CD14-positive monocyte (primary cell): Measurements from ENCODE around the gene C2. TPM values are rescaled to one million over a fixed set of nuclear protein-coding genes. Genes with fewer than 3 reads are reported as not detected.

Experiments used
- DNase-seq, 3 donors: peaks; one replicate each; pipeline ENCODE4 v3.0.0-alpha.2; 2011 to 2022
- H2AFZ ChIP-seq: 2 replicates; pipeline ENCODE4 v1.6.0; 2012; ENCODE audit warnings: mild to moderate bottlenecking, low read depth, low read length, inconsistent platforms; ENCODE audit not compliant: insufficient read depth, poor library complexity, severe bottlenecking
- H3K27ac ChIP-seq, 2 donors: 1 replicate in 1 of 2; 2 replicates in 1 of 2; pipeline ENCODE4 v1.5.1; 2012 to 2013; ENCODE audit warnings: low read length in 2 of 2, control low read depth in 1 of 2, inconsistent platforms in 1 of 2, low read depth in 1 of 2, mild to moderate bottlenecking in 1 of 2
- H3K27me3 ChIP-seq, 2 donors: one replicate each; pipeline versions ENCODE4 v1.6.0 to v1.6.1; 2011 to 2013; ENCODE audit warnings: low read length in 2 of 2; ENCODE audit not compliant: control insufficient read depth in 2 of 2, insufficient read depth in 2 of 2
- H3K36me3 ChIP-seq, 2 donors: replicated peaks in 1 of 2; 1 replicate in 1 of 2; 2 replicates in 1 of 2; pipeline versions ENCODE4 v1.5.1 to v1.6.1; 2012 to 2013; ENCODE audit warnings: low read length in 2 of 2, control low read depth in 1 of 2, inconsistent platforms in 1 of 2, mild to moderate bottlenecking in 1 of 2; ENCODE audit not compliant: insufficient read depth in 2 of 2, control insufficient read depth in 1 of 2
- H3K4me1 ChIP-seq, 2 donors: 1 replicate in 1 of 2; 2 replicates in 1 of 2; pipeline versions ENCODE4 v1.5.1 to v1.6.1; 2012 to 2013; ENCODE audit warnings: low read length in 2 of 2, control low read depth in 1 of 2, inconsistent platforms in 1 of 2, mild to moderate bottlenecking in 1 of 2, moderate library complexity in 1 of 2; ENCODE audit not compliant: insufficient read depth in 2 of 2, control insufficient read depth in 1 of 2
- H3K4me2 ChIP-seq: replicated peaks from 2 replicates; pipeline ENCODE3; 2012; ENCODE audit warnings: low read length, moderate library complexity, mild to moderate bottlenecking; ENCODE audit not compliant: poor library complexity, severe bottlenecking; ENCODE audit errors: extremely low read depth
- H3K4me3 ChIP-seq, 3 experiments: fragments of 200-600 bp in 1 of 3; sonication (generic) in 1 of 3; replicated peaks in 1 of 3; 1 replicate in 2 of 3; 2 replicates in 1 of 3; pipeline ENCODE4 v1.5.1; 2011 to 2013; ENCODE audit warnings: low read length in 3 of 3, mild to moderate bottlenecking in 3 of 3, control low read depth in 2 of 3, low read depth in 2 of 3, inconsistent platforms in 1 of 3, moderate library complexity in 1 of 3
- H3K79me2 ChIP-seq: 2 replicates; pipeline ENCODE4 v1.6.0; 2012; ENCODE audit warnings: mild to moderate bottlenecking, control low read depth, inconsistent platforms, low read length, moderate library complexity; ENCODE audit not compliant: insufficient read depth
- H3K9ac ChIP-seq: 2 replicates; pipeline ENCODE4 v1.6.0; 2017; ENCODE audit warnings: low read length, mild to moderate bottlenecking; ENCODE audit not compliant: insufficient read depth, poor library complexity, severe bottlenecking
- H3K9me3 ChIP-seq, 2 donors: replicated peaks in 1 of 2; 1 replicate in 1 of 2; 2 replicates in 1 of 2; pipeline versions ENCODE4 v1.5.1 to v1.6.1; 2012 to 2013; ENCODE audit warnings: low read length in 2 of 2, control low read depth in 1 of 2; ENCODE audit not compliant: control insufficient read depth in 1 of 2, insufficient read depth in 1 of 2
- H4K20me1 ChIP-seq: 2 replicates; pipeline ENCODE4 v1.6.0; 2012; ENCODE audit warnings: mild to moderate bottlenecking, low read length, control low read depth, moderate library complexity; ENCODE audit not compliant: insufficient read depth
- H3K27ac Mint-ChIP-seq, 7 donors: one replicate each; pipeline ENCODE4 v1.8.0; 2020; ENCODE audit warnings: mild to moderate bottlenecking in 7 of 7, mixed read lengths in 7 of 7, moderate library complexity in 6 of 7, inconsistent platforms in 2 of 7
- H3K27me3 Mint-ChIP-seq, 3 donors: one replicate each; pipeline ENCODE4 v1.8.0; 2021 to 2022; ENCODE audit warnings: low read depth in 3 of 3, mild to moderate bottlenecking in 3 of 3, mixed read lengths in 3 of 3, moderate library complexity in 3 of 3, inconsistent platforms in 1 of 3
- H3K36me3 Mint-ChIP-seq, 2 donors: one replicate each; pipeline ENCODE4 v1.8.0; 2020; ENCODE audit warnings: mixed read lengths in 2 of 2, inconsistent platforms in 1 of 2, mild to moderate bottlenecking in 1 of 2
- H3K4me1 Mint-ChIP-seq: one replicate; pipeline ENCODE4 v1.8.0; 2020; ENCODE audit warnings: mild to moderate bottlenecking, mixed read lengths
- H3K4me3 Mint-ChIP-seq, 2 donors: one replicate each; pipeline ENCODE4 v1.8.0; 2020; ENCODE audit warnings: mild to moderate bottlenecking in 2 of 2, mixed read lengths in 2 of 2, moderate library complexity in 1 of 2
- H3K9me3 Mint-ChIP-seq, 7 donors: one replicate each; pipeline ENCODE4 v1.8.0; 2020 to 2022; ENCODE audit warnings: mixed read lengths in 7 of 7, mild to moderate bottlenecking in 6 of 7, moderate library complexity in 6 of 7, inconsistent platforms in 2 of 7
- WGBS: methylation state at CpG from one replicate; pipeline ENCODE4 v1.1.5; 2013; ENCODE audit warnings: missing lambda C conversion rate; ENCODE audit not compliant: insufficient coverage; 5-methylcytosine and 5-hydroxymethylcytosine counted together
- intact Hi-C, 2 donors: fragments of 100-400 bp; cut with micrococcal nuclease; formaldehyde crosslinking; loops; one replicate each; pipeline versions ENCODE4 v1.15.0 to v1.15.1; 2023
- polyA plus RNA-seq, 3 donors: library from polyadenylated mRNA; depleted of rRNA in 1 of 3; unstranded in 2 of 3; stranded (reverse) in 1 of 3; fragments of 300-500 nt in 2 of 3; fragments of >200 nt in 1 of 3; fragmentation: Illumina TruSeq in 2 of 3; gene quantifications; 1 replicate in 2 of 3; 2 replicates in 1 of 3; pipeline ENCODE4 v1.2.3, GENCODE V29; 2012 to 2021
- TF ChIP-seq, protein P1 (sequence below): fragments of 200-600 bp; IDR thresholded peaks from one replicate; pipeline ENCODE4 v1.8.0; 2022; ENCODE audit warnings: antibody characterized with exemption, mild to moderate bottlenecking

The C2 gene
- polyA plus RNA-seq, 3 donors: 5.4 to 7.2 (median 6.5) TPM

- Mint-ChIP-seq H3K9me3 (no peaks in the 10 kb centered on the region), H3K27ac (peak overlapping the region in 4 of 7 donors; percentile 13 to 85 (median 67)), H3K27me3 (no peaks in the 10 kb centered on the region), H3K4me1 (peaks cover 35% of the 10 kb centered on the region), H3K36me3 (peaks cover 18 to 28% of the 10 kb centered on the region in 2 donors), H3K4me3 (peak overlapping the region; percentile 72)
- H3K9me3 ChIP-seq: no peaks in the 10 kb centered on the region
- no peaks in the 10 kb centered on the region for H4K20me1 ChIP-seq
- H3K9ac ChIP-seq: peak overlapping the region; percentile 73
- peak overlapping the region; percentile 73 to 97 (median 73) for H3K4me3 ChIP-seq
- TF ChIP-seq, protein P1, sequence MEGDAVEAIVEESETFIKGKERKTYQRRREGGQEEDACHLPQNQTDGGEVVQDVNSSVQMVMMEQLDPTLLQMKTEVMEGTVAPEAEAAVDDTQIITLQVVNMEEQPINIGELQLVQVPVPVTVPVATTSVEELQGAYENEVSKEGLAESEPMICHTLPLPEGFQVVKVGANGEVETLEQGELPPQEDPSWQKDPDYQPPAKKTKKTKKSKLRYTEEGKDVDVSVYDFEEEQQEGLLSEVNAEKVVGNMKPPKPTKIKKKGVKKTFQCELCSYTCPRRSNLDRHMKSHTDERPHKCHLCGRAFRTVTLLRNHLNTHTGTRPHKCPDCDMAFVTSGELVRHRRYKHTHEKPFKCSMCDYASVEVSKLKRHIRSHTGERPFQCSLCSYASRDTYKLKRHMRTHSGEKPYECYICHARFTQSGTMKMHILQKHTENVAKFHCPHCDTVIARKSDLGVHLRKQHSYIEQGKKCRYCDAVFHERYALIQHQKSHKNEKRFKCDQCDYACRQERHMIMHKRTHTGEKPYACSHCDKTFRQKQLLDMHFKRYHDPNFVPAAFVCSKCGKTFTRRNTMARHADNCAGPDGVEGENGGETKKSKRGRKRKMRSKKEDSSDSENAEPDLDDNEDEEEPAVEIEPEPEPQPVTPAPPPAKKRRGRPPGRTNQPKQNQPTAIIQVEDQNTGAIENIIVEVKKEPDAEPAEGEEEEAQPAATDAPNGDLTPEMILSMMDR: no peak
- WGBS: 1% methylated on average over 21 of the region's 62 CpGs
- H3K4me2 ChIP-seq: peak overlapping the region; percentile 82
- H3K4me1 ChIP-seq: peaks cover 34 to 50% of the 10 kb centered on the region in 2 donors
- peak overlapping the region; percentile 96 for H2AFZ ChIP-seq
- H3K27ac ChIP-seq: peak overlapping the region; percentile 2 to 61
- peaks cover 17% of the 10 kb centered on the region for H3K79me2 ChIP-seq
- intact Hi-C loops: loop anchor here (5.0 kb wide), 3 partner anchors 35 to 60 kb away; partner anchors contain the start of genes NELFE (in 1 of the 2), NEU1 (in 1 of the 2) and SKIC2 (in 1 of the 2)
- no peaks in the 10 kb centered on the region for H3K27me3 ChIP-seq
- peaks cover 18 to 30% of the 10 kb centered on the region in 2 donors for H3K36me3 ChIP-seq
- no peak for DNase-seq
Observed at GRCh38 chr6:31896856-31897611, 30.5 kb upstream of the C2 start.

GRCh38 chr6:31897612-31898382, 29.7 kb upstream of the C2 start, which contains the start of gene EHMT2:
EHMT2 (minus strand) TSS chr6:31897698; CDS start chr6:31897677, 21 bp downstream.
- Histone ChIP-seq H3K27ac (peak within 1 kb of the TSS; percentile 45 to 71), H3K36me3 (peaks cover 11 to 22% of the 10 kb centered on the region in 2 donors), H3K27me3 (no peaks in the 10 kb centered on the region), H3K4me3 (peak within 1 kb of the TSS; percentile 73 to 97 (median 73)), H4K20me1 (no peaks in the 10 kb centered on the region), H3K4me2 (peak within 1 kb of the TSS; percentile 82), H3K4me1 (peaks cover 40 to 57% of the 10 kb centered on the region in 2 donors), H3K79me2 (peaks cover 17% of the 10 kb centered on the region), H3K9ac (peak within 1 kb of the TSS; percentile 73), H3K9me3 (no peaks in the 10 kb centered on the region), H2AFZ (peak within 1 kb of the TSS; percentile 96)
- intact Hi-C loops: loop anchor here (5.0 kb wide), 3 partner anchors 35 to 60 kb away; partner anchors contain the start of genes NELFE (in 1 of the 2), NEU1 (in 1 of the 2) and SKIC2 (in 1 of the 2)
- peak; percentile 66 to 76 (median 71) for DNase-seq
- peak within 1 kb of the TSS; percentile 85 to 95 (median 91) for H3K27ac Mint-ChIP-seq
- H3K36me3 Mint-ChIP-seq: peaks cover 11 to 20% of the 10 kb centered on the region in 2 donors
- H3K4me3 Mint-ChIP-seq: peak within 1 kb of the TSS; percentile 94 to 97
- no peaks in the 10 kb centered on the region for H3K9me3 Mint-ChIP-seq
- TF ChIP-seq, protein P1: no peak
- WGBS: 0% methylated on average over 39 of the region's 49 CpGs
- peaks cover 41% of the 10 kb centered on the region for H3K4me1 Mint-ChIP-seq
- H3K27me3 Mint-ChIP-seq: peaks cover 2 to 4% (median 3%) of the 10 kb centered on the region in 3 donors
